ENCODE data around the gene IGF2BP3. TPM values are rescaled to one million over a fixed set of nuclear protein-coding genes. Genes with fewer than 3 reads are reported as not detected.

The IGF2BP3 gene
- total RNA-seq, 1 donor from 2014 or later = 2.0 TPM

DNA sequence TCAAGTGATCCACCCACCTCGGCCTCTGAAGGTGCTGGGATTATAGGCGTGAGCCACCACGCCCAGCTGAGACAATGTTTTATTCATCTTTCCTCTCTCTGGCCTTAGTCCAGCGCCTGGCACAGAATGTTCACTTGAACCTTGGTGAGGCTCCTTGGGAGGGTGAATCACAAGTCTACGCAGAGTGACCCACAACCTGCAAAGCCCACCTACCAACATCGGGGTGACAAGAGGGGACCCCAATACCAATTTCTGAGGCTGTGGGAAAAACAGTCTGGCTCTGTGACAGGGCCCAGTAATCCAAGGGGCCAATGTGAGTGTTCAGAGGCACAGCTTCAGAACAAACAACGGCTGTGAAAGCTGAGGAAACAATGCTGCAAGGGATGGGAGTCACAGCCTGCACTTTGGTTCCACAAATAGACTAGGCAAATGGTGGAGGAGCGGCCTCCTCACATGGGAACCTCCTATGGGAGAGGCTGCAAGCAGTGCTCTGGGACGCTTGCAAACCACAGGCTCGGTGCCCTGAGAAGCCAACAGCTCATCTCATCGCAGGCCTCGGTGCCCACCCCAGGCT, 176.7 kb downstream of the IGF2BP3 start:
- H3K4me3 ChIP-seq = no peak overlapping the region
- no peak overlapping the region for H3K27ac ChIP-seq
- no peak for ATAC-seq
- peaks cover 7% of the 10 kb centered on the region for H3K4me1 ChIP-seq
- DNase-seq = no peak
- no peak for TF ChIP-seq CTCF (IDR thresholded peaks at IDR 0.05)
- no peaks in the 10 kb centered on the region for H3K9me3 ChIP-seq
- H3K36me3 ChIP-seq = no peaks in the 10 kb centered on the region
- intact Hi-C loops (cut with DNase I) = no loop called here
- no peaks in the 10 kb centered on the region for H3K27me3 ChIP-seq (ENCODE audit: low read depth)

GRCh38 chr7:23292623-23293022, 177.7 kb downstream of the IGF2BP3 start:
- no peak for ATAC-seq
- Histone ChIP-seq H3K4me3 (no peak overlapping the region), H3K36me3 (no peaks in the 10 kb centered on the region), H3K27me3 (ENCODE audit: low read depth) (no peaks in the 10 kb centered on the region), H3K27ac (no peak overlapping the region), H3K4me1 (no peaks in the 10 kb centered on the region), H3K9me3 (no peaks in the 10 kb centered on the region)
- intact Hi-C loops (cut with DNase I) = no loop called here
- TF ChIP-seq CTCF (IDR thresholded peaks at IDR 0.05) = no peak
- DNase-seq = no peak

DNA sequence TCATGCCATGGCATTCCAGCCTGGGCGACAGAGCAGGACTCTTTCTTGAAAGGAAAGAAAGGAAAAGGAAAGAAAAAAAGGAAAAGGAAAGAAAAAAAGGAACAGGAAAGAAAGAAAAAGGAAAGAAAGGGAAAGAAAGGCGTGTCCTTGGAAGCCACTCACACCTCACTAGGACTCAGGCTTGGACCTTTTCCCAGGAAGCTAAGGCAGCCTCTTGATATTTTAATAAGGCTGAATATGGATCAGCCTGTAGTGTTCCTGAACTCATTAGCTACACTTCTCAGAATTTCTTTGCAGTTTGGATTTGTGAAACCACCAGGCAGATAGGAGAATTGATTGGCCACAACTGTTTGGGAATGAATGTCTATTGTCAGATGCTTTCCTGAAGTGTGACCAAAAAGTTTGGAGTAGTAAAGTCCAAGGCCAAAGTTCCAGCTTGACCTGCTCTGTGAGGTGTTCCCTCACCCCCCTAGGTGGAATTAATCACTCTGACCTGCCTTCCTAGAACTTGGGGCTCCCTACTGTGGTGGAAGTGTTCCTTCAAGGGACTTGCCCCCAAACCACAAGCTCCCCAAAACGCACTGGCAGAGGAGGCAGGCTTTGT, 178.2 kb downstream of the IGF2BP3 start:
- H3K4me1 ChIP-seq = no peaks in the 10 kb centered on the region
- intact Hi-C loops (cut with DNase I) = no loop called here
- H3K9me3 ChIP-seq = no peaks in the 10 kb centered on the region
- H3K27me3 ChIP-seq (ENCODE audit: low read depth) = no peaks in the 10 kb centered on the region
- no peaks in the 10 kb centered on the region for H3K36me3 ChIP-seq
- DNase-seq (no peak), ATAC-seq (peak in 1 of 2 donors; percentile 68)
- no peak overlapping the region for H3K27ac ChIP-seq
- no peak overlapping the region for H3K4me3 ChIP-seq
- no peak for TF ChIP-seq CTCF (IDR thresholded peaks at IDR 0.05)

DNA sequence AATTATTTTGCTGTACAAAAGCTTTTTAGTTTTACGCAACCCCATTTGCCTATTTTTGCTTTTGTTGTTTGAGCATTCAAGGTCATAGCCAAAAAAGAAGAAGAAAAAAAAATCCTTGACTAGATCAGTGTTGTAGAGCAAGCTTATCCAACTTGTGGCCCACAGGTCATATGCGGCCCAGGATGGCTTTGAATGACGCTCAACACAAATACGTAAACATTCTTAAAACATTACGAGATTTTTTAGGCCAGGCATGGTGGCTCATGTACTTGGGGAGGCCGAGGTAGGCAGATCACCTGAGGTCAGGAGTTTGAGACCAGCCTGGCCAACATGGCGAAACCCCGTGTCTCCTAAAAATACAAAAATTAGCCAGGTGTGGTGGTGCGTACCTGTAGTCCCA, 179.3 kb downstream of the IGF2BP3 start:
- Histone ChIP-seq H3K27me3 (ENCODE audit: low read depth) (no peaks in the 10 kb centered on the region), H3K4me3 (no peak overlapping the region), H3K4me1 (no peaks in the 10 kb centered on the region), H3K36me3 (no peaks in the 10 kb centered on the region), H3K27ac (no peak overlapping the region), H3K9me3 (no peaks in the 10 kb centered on the region)
- no peak for TF ChIP-seq CTCF (IDR thresholded peaks at IDR 0.05)
- ATAC-seq = no peak
- intact Hi-C loops (cut with DNase I) = no loop called here
- no peak for DNase-seq

- Histone ChIP-seq H3K9me3 (no peaks in the 10 kb centered on the region), H3K4me3 (no peak overlapping the region), H3K4me1 (no peaks in the 10 kb centered on the region), H3K27me3 (ENCODE audit: low read depth) (no peaks in the 10 kb centered on the region), H3K36me3 (no peaks in the 10 kb centered on the region), H3K27ac (no peak overlapping the region)
- DNase-seq = no peak
- peak in 1 of 2 donors; percentile 51 for ATAC-seq
- no peak for TF ChIP-seq CTCF (IDR thresholded peaks at IDR 0.05)
- intact Hi-C loops (cut with DNase I) = no loop called here
Observed at GRCh38 chr7:23287612-23288011, 182.7 kb downstream of the IGF2BP3 start.

All from lower lobe of right lung (tissue), 2 donors.